Naive B cell (primary cell): ENCODE measurements around the gene ANKRD7. TPM values are rescaled to one million over a fixed set of nuclear protein-coding genes. Genes with fewer than 3 reads are reported as not detected.
A peak's percentile ranks its signal among the peaks of the same experiment; 100 is the strongest.

ENCODE experiments used
- ATAC-seq, 2 donors: fragments of 150-1000 bp; cut with Tn5 transposase; 2 replicates each; pipeline ENCODE4 v1.10.0; 2021; ENCODE audit warnings: low read depth in 2 of 2, mild to moderate bottlenecking in 2 of 2, moderate library complexity in 2 of 2
- DNase-seq: peaks from one replicate; pipeline ENCODE4 v3.0.0; 2022
- H3K27ac Mint-ChIP-seq, 6 donors: one replicate each; pipeline ENCODE4 v1.8.0; 2020 to 2022; ENCODE audit warnings: mild to moderate bottlenecking in 6 of 6, mixed read lengths in 6 of 6, moderate library complexity in 5 of 6, inconsistent platforms in 2 of 6
- H3K27me3 Mint-ChIP-seq, 3 donors: one replicate each; pipeline ENCODE4 v1.8.0; 2021 to 2022; ENCODE audit warnings: mixed read lengths in 3 of 3, mild to moderate bottlenecking in 1 of 3
- H3K36me3 Mint-ChIP-seq, 2 donors: one replicate each; pipeline ENCODE4 v1.8.0; 2020 to 2022; ENCODE audit warnings: mixed read lengths in 2 of 2, inconsistent platforms in 1 of 2, mild to moderate bottlenecking in 1 of 2
- H3K4me1 Mint-ChIP-seq, 3 donors: one replicate each; pipeline ENCODE4 v1.8.0; 2020 to 2022; ENCODE audit warnings: mixed read lengths in 3 of 3, inconsistent platforms in 1 of 3, mild to moderate bottlenecking in 1 of 3, moderate library complexity in 1 of 3
- H3K4me3 Mint-ChIP-seq, 8 donors: one replicate each; pipeline ENCODE4 v1.8.0; 2020 to 2022; ENCODE audit warnings: mild to moderate bottlenecking in 8 of 8, mixed read lengths in 8 of 8, moderate library complexity in 8 of 8, inconsistent platforms in 2 of 8
- H3K9me3 Mint-ChIP-seq, 7 donors: one replicate each; pipeline ENCODE4 v1.8.0; 2020 to 2022; ENCODE audit warnings: mixed read lengths in 7 of 7, mild to moderate bottlenecking in 5 of 7, inconsistent platforms in 2 of 7, moderate library complexity in 1 of 7
- polyA plus RNA-seq, 6 donors: library from polyadenylated mRNA; unstranded; fragments of 300-500 nt; fragmentation: Illumina TruSeq; gene quantifications; one replicate each; pipeline ENCODE4 v1.2.3, GENCODE V29; 2021; ENCODE audit warnings: low read depth in 6 of 6

ANKRD7 gene, protein sequence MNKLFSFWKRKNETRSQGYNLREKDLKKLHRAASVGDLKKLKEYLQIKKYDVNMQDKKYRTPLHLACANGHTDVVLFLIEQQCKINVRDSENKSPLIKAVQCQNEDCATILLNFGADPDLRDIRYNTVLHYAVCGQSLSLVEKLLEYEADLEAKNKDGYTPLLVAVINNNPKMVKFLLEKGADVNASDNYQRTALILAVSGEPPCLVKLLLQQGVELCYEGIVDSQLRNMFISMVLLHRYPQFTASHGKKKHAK
- 1 to 10 TPM in 1 of 6 donors, not detected in 5; 2.2 TPM for polyA plus RNA-seq

DNA sequence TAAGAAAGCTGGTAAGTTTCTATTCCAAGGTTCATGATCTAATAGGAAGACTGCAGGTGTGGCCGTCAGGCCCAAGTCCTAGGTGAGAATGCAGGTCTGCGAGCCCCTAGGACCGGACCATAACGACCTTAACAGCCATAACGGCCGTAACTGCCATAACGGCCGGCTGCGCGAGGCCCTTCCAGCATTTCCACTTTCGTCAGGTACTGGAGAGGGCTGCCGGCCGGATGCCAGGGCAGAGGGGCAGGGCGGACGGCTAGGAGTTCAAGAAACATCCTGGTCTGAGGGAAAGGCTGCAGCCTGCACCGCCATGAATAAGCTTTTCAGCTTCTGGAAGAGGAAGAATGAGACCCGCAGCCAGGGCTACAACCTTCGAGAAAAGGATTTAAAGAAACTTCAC is at the start of gene ANKRD7:
ANKRD7 (plus strand) TSS at position 184 of the 400 bp plus-strand sequence; CDS start at position 311, 127 bp downstream.
- Mint-ChIP-seq H3K27me3 (peaks cover 0 to 11% (median 8%) of the 10 kb centered on the region in 3 donors), H3K27ac (no peak within 1 kb of the TSS), H3K4me3 (no peak within 1 kb of the TSS), H3K9me3 (no peaks in the 10 kb centered on the region), H3K36me3 (no peaks in the 10 kb centered on the region), H3K4me1 (peaks cover 0 to 4% (median 0%) of the 10 kb centered on the region in 3 donors)
- DNase-seq (no peak), ATAC-seq (no peak)

DNA sequence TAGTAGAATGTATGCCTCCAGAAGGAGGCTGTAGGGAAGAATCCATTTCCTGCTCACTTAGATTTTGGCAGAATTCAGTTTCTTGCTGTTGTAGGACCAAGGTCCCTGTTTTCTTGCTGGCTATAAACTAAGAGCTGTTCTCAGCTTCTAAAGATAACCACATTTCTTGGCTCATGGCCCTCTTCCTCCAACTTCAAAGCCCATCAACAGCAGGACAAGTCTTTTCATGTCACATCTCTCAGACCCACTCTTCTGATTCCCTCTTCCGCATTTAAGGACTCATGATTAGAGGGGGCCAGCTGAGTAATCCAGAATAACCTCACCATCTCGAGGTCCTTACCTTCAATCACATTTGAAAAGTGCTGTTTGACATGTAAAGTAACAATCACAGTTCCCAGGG is 48.8 kb upstream of the ANKRD7 start:
- Mint-ChIP-seq H3K27me3 (peaks cover 18 to 38% (median 29%) of the 10 kb centered on the region in 3 donors), H3K9me3 (peaks cover 0 to 3% (median 0%) of the 10 kb centered on the region in 7 donors), H3K4me3 (no peak overlapping the region), H3K4me1 (peaks cover 0 to 8% (median 4%) of the 10 kb centered on the region in 3 donors), H3K36me3 (peaks cover 4 to 11% of the 10 kb centered on the region in 2 donors), H3K27ac (no peak overlapping the region)
- DNase-seq (no peak), ATAC-seq (no peak)

DNA sequence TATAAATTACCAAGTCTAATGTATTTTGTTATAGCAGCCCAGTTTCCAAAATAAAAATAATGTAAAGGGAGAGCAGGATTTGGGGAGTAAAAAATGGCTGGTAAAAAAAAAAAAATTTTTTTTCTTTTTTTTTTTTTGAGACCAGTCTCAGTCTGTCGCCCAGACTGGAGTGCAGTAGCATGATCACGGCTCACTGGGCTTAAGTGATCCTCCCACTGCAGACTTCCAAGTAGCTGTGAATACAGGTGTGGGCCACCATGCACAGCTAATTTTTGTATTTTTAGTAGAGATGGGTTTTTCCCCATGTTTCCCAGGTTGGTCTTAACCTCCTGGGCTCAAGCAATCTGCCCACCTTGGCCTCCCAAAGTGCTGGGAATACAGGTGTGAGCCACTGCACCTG is 45.3 kb upstream of the ANKRD7 start:
- no peak overlapping the region for H3K4me3 Mint-ChIP-seq
- peaks cover 0 to 15% (median 7%) of the 10 kb centered on the region in 3 donors for H3K27me3 Mint-ChIP-seq
- ATAC-seq: no peak
- no peak overlapping the region for H3K27ac Mint-ChIP-seq
- peaks cover 8 to 20% of the 10 kb centered on the region in 2 donors for H3K36me3 Mint-ChIP-seq
- H3K4me1 Mint-ChIP-seq: peaks cover 11 to 21% (median 12%) of the 10 kb centered on the region in 3 donors
- H3K9me3 Mint-ChIP-seq: peaks cover 0 to 5% (median 0%) of the 10 kb centered on the region in 7 donors
- no peak for DNase-seq

- peaks cover 24 to 42% (median 30%) of the 10 kb centered on the region in 3 donors for H3K4me1 Mint-ChIP-seq
- ATAC-seq (no peak), DNase-seq (no peak)
- peaks cover 8 to 25% of the 10 kb centered on the region in 2 donors for H3K36me3 Mint-ChIP-seq
- H3K9me3 Mint-ChIP-seq: peaks cover 0 to 5% (median 0%) of the 10 kb centered on the region in 7 donors
- H3K27me3 Mint-ChIP-seq: no peaks in the 10 kb centered on the region
- peak overlapping the region; percentile 99 to 100 (median 100) for H3K27ac Mint-ChIP-seq
- peak overlapping the region; percentile 93 to 100 (median 98) for H3K4me3 Mint-ChIP-seq
These were observed 41.7 kb upstream of the ANKRD7 start for GRCh38 chr7:118182593-118183427.

GRCh38 chr7:118183428-118183785 is 41.1 kb upstream of the ANKRD7 start:
- H3K27ac Mint-ChIP-seq: peak overlapping the region; percentile 99 to 100 (median 100)
- no peak for DNase-seq
- peak overlapping the region; percentile 93 to 100 (median 98) for H3K4me3 Mint-ChIP-seq
- H3K4me1 Mint-ChIP-seq: peaks cover 24 to 42% (median 30%) of the 10 kb centered on the region in 3 donors
- H3K36me3 Mint-ChIP-seq: peaks cover 8 to 25% of the 10 kb centered on the region in 2 donors
- no peaks in the 10 kb centered on the region for H3K27me3 Mint-ChIP-seq
- ATAC-seq: peak; percentile 5 to 6
- H3K9me3 Mint-ChIP-seq: peaks cover 0 to 5% (median 0%) of the 10 kb centered on the region in 7 donors

GRCh38 chr7:118183786-118184564 is 40.5 kb upstream of the ANKRD7 start, which contains the start of gene LSM8:
LSM8 (plus strand) TSS chr7:118184164; CDS start chr7:118184224, 60 bp downstream.
- Mint-ChIP-seq H3K9me3 (peaks cover 0 to 5% (median 0%) of the 10 kb centered on the region in 7 donors), H3K27ac (peak within 1 kb of the TSS; percentile 99 to 100 (median 100)), H3K4me1 (peaks cover 24 to 40% (median 30%) of the 10 kb centered on the region in 3 donors), H3K4me3 (peak within 1 kb of the TSS; percentile 93 to 100 (median 98)), H3K27me3 (no peaks in the 10 kb centered on the region), H3K36me3 (peaks cover 8 to 25% of the 10 kb centered on the region in 2 donors)
- ATAC-seq: peak; percentile 96 to 97
- peak; percentile 97 for DNase-seq

DNA sequence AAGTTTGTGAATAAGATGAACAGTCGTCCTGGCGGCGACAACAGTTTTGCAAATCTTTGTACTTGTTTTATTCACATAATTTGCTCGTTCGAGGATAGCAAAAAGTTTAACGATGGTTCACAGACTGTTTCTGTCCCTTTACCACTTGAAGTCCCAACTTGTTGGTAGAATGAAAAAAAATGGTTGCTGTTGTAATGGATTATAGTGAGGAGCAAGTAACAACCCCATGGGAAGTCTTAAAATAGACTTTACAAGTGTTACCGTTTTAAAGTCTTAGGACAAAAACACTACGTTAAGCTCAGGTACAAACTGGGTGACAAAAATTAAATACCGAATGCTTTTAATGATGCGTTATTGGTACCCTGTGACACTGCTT is 40.0 kb upstream of the ANKRD7 start:
- Mint-ChIP-seq H3K27me3 (no peaks in the 10 kb centered on the region), H3K9me3 (peaks cover 0 to 5% (median 0%) of the 10 kb centered on the region in 7 donors), H3K4me3 (peak overlapping the region; percentile 93 to 100 (median 98)), H3K27ac (peak overlapping the region; percentile 99 to 100 (median 100)), H3K36me3 (peaks cover 8 to 25% of the 10 kb centered on the region in 2 donors), H3K4me1 (peaks cover 24 to 39% (median 30%) of the 10 kb centered on the region in 3 donors)
- DNase-seq (no peak), ATAC-seq (no peak)

GRCh38 chr7:118185163-118185860 is 39.2 kb upstream of the ANKRD7 start:
- no peak for DNase-seq
- peak overlapping the region; percentile 22 to 100 (median 88) for H3K27ac Mint-ChIP-seq
- no peak for ATAC-seq
- peaks cover 8 to 19% of the 10 kb centered on the region in 2 donors for H3K36me3 Mint-ChIP-seq
- peaks cover 20 to 35% (median 30%) of the 10 kb centered on the region in 3 donors for H3K4me1 Mint-ChIP-seq
- peak overlapping the region; percentile 93 to 100 (median 98) for H3K4me3 Mint-ChIP-seq
- H3K9me3 Mint-ChIP-seq: peaks cover 0 to 5% (median 0%) of the 10 kb centered on the region in 7 donors
- H3K27me3 Mint-ChIP-seq: no peaks in the 10 kb centered on the region

GRCh38 chr7:118186501-118186900 is 38.0 kb upstream of the ANKRD7 start:
- H3K36me3 Mint-ChIP-seq: peaks cover 8 to 15% of the 10 kb centered on the region in 2 donors
- peaks cover 20 to 34% (median 30%) of the 10 kb centered on the region in 3 donors for H3K4me1 Mint-ChIP-seq
- DNase-seq: no peak

DNA sequence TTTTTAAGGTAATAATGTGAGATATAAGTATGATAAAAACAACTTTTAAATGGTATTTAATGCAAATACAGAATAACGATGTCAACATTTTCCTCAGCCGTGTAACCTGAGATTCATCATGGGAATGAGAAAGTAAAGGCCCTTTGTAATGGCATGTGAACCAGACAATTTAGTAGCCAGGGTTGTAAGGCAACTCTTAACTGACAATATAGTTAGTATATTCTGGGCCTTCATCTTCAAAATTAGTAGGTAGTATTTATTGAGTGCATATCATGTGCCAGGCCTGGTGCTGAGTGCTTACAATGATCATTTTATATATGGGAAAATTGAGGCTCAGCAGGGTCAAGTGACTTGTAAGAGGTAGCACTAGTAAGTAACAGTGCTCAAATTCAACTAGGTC is 29.9 kb upstream of the ANKRD7 start:
- H3K4me1 Mint-ChIP-seq: peaks cover 0 to 4% (median 0%) of the 10 kb centered on the region in 3 donors
- peak overlapping the region in 2 of 6 donors; percentile 24 to 47 for H3K27ac Mint-ChIP-seq
- no peaks in the 10 kb centered on the region for H3K9me3 Mint-ChIP-seq

More at GRCh38 chr7:118186501-118186900, 38.0 kb upstream of the ANKRD7 start:
- H3K9me3 Mint-ChIP-seq: peaks cover 0 to 5% (median 0%) of the 10 kb centered on the region in 7 donors
- peak overlapping the region in 2 of 8 donors; percentile 31 to 98 for H3K4me3 Mint-ChIP-seq
- no peaks in the 10 kb centered on the region for H3K27me3 Mint-ChIP-seq
- ATAC-seq: no peak
- peak overlapping the region in 1 of 6 donors; percentile 99 for H3K27ac Mint-ChIP-seq

DNA sequence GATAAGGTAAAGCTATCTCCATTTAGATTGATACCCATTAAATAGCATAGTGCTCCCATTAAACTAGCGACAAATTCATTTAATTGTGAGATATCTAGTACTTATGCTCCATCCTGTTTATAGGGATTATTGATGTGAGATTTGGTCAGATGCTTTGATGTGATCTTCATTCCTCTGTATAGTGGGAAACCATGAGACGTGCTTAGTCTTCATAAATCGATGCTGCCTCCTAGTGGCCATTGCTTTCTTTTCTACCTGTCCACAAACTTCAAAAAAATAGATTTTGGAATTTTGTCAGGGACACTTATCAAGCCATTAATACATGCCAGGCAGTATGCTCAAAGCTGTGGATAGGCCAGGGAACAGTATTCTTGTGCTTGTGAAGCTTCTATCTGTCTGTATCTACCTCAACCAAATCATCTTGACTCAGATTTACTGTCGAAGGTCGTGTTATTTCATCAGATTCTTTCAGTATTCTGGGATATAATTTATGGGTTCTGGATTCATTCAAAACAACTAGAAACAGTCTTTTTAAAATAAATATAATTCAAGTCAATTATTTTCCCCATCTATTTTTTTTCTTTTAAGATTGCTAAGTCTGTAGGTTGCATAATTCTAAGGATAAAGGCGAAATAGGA is 28.5 kb upstream of the ANKRD7 start:
- H3K4me3 Mint-ChIP-seq: no peak overlapping the region
- DNase-seq: peak; percentile 46
- H3K9me3 Mint-ChIP-seq: no peaks in the 10 kb centered on the region
- ATAC-seq: peak; percentile 78 to 79
- peak overlapping the region in 2 of 6 donors; percentile 34 to 75 for H3K27ac Mint-ChIP-seq
- peaks cover 0 to 7% (median 0%) of the 10 kb centered on the region in 3 donors for H3K4me1 Mint-ChIP-seq
- no peaks in the 10 kb centered on the region for H3K27me3 Mint-ChIP-seq
- peaks cover 0 to 5% of the 10 kb centered on the region in 2 donors for H3K36me3 Mint-ChIP-seq

More for the DNA sequence above, 29.9 kb upstream of the ANKRD7 start:
- DNase-seq: no peak
- no peak overlapping the region for H3K4me3 Mint-ChIP-seq
- H3K36me3 Mint-ChIP-seq: peaks cover 0 to 5% of the 10 kb centered on the region in 2 donors
- H3K27me3 Mint-ChIP-seq: no peaks in the 10 kb centered on the region
- no peak for ATAC-seq

- Mint-ChIP-seq H3K27ac (no peak overlapping the region), H3K4me3 (no peak overlapping the region), H3K36me3 (no peaks in the 10 kb centered on the region), H3K9me3 (peaks cover 0 to 2% (median 0%) of the 10 kb centered on the region in 7 donors), H3K27me3 (no peaks in the 10 kb centered on the region), H3K4me1 (peaks cover 0 to 5% (median 3%) of the 10 kb centered on the region in 3 donors)
- DNase-seq (no peak), ATAC-seq (no peak)
These were observed 22.4 kb upstream of the ANKRD7 start for GRCh38 chr7:118202061-118202460.
